Heart left ventricle (tissue), 16 donors: Measurements from ENCODE around the gene PKP1. TPM values are rescaled to one million over a fixed set of nuclear protein-coding genes. Genes with fewer than 3 reads are reported as not detected.

Source experiments
- ATAC-seq, 4 donors: fragments of 200-7000 bp; cut with Tn5 transposase; one replicate each; pipeline ENCODE4 v1.9.1; 2020 to 2022; ENCODE audit warnings: moderate library complexity in 4 of 4, mild to moderate bottlenecking in 3 of 4, moderate number of reproducible peaks in 1 of 4
- DNase-seq, 5 donors: peaks; one replicate each; pipeline ENCODE4 v3.0.0-alpha.2; 2020
- H3K27ac ChIP-seq, 12 donors: fragments of 200-600 bp; sonication (generic) in 4 of 12; one replicate each; pipeline versions ENCODE4 v1.5.0 to v1.8.0; 2016 to 2022; ENCODE audit warnings: mild to moderate bottlenecking in 2 of 12
- H3K27me3 ChIP-seq, 9 donors: fragments of 200-600 bp; sonication (generic) in 2 of 9; one replicate each; pipeline versions ENCODE4 v1.5.1 to v1.8.0; 2016 to 2022; ENCODE audit warnings: mild to moderate bottlenecking in 3 of 9
- H3K36me3 ChIP-seq, 9 donors: fragments of 200-600 bp; sonication (generic) in 2 of 9; one replicate each; pipeline versions ENCODE4 v1.5.0 to v1.8.0; 2018 to 2022; ENCODE audit warnings: mild to moderate bottlenecking in 2 of 9
- H3K4me1 ChIP-seq, 12 donors: fragments of 200-600 bp; sonication (generic) in 4 of 12; one replicate each; pipeline versions ENCODE4 v1.5.0 to v1.8.0; 2016 to 2022; ENCODE audit warnings: mild to moderate bottlenecking in 3 of 12
- H3K4me3 ChIP-seq, 12 donors: fragments of 200-600 bp; sonication (generic) in 4 of 12; one replicate each; pipeline versions ENCODE4 v1.5.0 to v1.8.0; 2017 to 2022; ENCODE audit warnings: mild to moderate bottlenecking in 9 of 12, moderate library complexity in 4 of 12
- H3K9me3 ChIP-seq, 12 donors: fragments of 200-600 bp; sonication (generic) in 4 of 12; one replicate each; pipeline versions ENCODE4 v1.5.0 to v1.8.0; 2016 to 2022; ENCODE audit warnings: mild to moderate bottlenecking in 1 of 12
- CTCF ChIP-seq, 12 donors: fragments of 200-600 bp; sonication (generic) in 4 of 12; IDR thresholded peaks; one replicate each; pipeline versions ENCODE4 v1.5.0 to v1.8.0; 2018 to 2022; ENCODE audit warnings: antibody characterized with exemption in 12 of 12, mild to moderate bottlenecking in 5 of 12
- POLR2A ChIP-seq, 2 donors: fragments of 450-650 bp; IDR thresholded peaks; one replicate each; pipeline ENCODE4 v1.6.1; 2017; ENCODE audit warnings: antibody characterized with exemption in 2 of 2, mild to moderate bottlenecking in 2 of 2, moderate library complexity in 2 of 2
- WGBS, 4 donors: extraction: QIAGEN DNeasy Blood & Tissue Kit in 2 of 4; methylation state at CpG; one replicate each; pipeline versions ENCODE4 v1.1.5 to v1.1.7; 2013 to 2018; 5-methylcytosine and 5-hydroxymethylcytosine counted together
- intact Hi-C, 10 donors: fragments of 100-400 bp; cut with DNase I; formaldehyde crosslinking; loops; one replicate each; pipeline versions ENCODE4 v1.11.1 to v1.14.2; 2022
- polyA plus RNA-seq, 2 donors: library from polyadenylated mRNA; stranded (reverse); fragments of 200-250 nt; gene quantifications; one replicate each; pipeline ENCODE4 v1.2.3, GENCODE V29; 2013
- total RNA-seq, 9 donors: library from RNA; depleted of rRNA in 2 of 9; stranded (reverse); fragments of >200 nt in 2 of 9; fragmentation: NEBNext Ultra II Directional in 3 of 9; extraction: Animal tissue kit (Norgen Biotek cat#: 25700) in 3 of 9; gene quantifications; one replicate each; pipeline versions ENCODE4 v1.1.0 to v1.2.4, GENCODE V29; 2016 to 2023
- donor health status: ischemic (EF 13 %, LVEDD 7.1; RV severe dilation, severe dysfunction).
- donor health status: healthy with polysubstance abuse.
- donor health status: DM: no; HTN: yes; CAD: no.
- donor health status: DM: no; HTN: no; CAD: no.
- donor health status: ischemic (EF 25% LVEDD 6.9; RV normal size, moderate dysfunction).
- donor health status: ischemic (EF 25% LVEDD 5.7; RV mildly dilated, moderate dysfunction).
- donor health status: healthy.
- donor health status: DM: yes; HTN: yes; CAD: no.
- donor health status: ischemic (EF 35%, LVEDD 5.7; RV mildly dilated, moderate dysfunction).
- donor health status: nonischemic (EF 11% LVEDD 7.7; RV severe dilation, severe dysfunction).
- donor health status: DM: yes; HTN: yes; CAD: no.
- donor health status: PGD.
- donor health status: ischemic (EF 29% LVEDD 5.4; RV normal size, mild dysfunction).
- donor health status: nonischemic (EF 23%, LVEDD 6.1; RV moderate dilation, normal function).

PKP1 gene
- total and polyA plus RNA-seq, 11 donors, result 0.09 to 1.6 (median 0.32) TPM; not detected in 3

GRCh38 chr1:201359031-201359872, 75.9 kb downstream of the PKP1 start:
- Histone ChIP-seq H3K36me3 (peaks cover 0 to 58% (median 42%) of the 10 kb centered on the region in 9 donors), H3K27ac (peak overlapping the region in 7 of 12 donors; percentile 29 to 69 (median 46)), H3K9me3 (no peaks in the 10 kb centered on the region), H3K4me3 (no peak overlapping the region), H3K27me3 (no peaks in the 10 kb centered on the region), H3K4me1 (peaks cover 0 to 19% (median 6%) of the 10 kb centered on the region in 12 donors)
- WGBS, 4 donors, result 66 to 74% (median 70%) methylated on average over 18 of the region's 18 CpGs
- peak in 2 of 5 donors; percentile 25 to 61 for DNase-seq
- TF ChIP-seq CTCF (IDR thresholded peaks at IDR 0.05), result no peak
- TF ChIP-seq POLR2A (IDR thresholded peaks at IDR 0.05), result no peak
- ATAC-seq, result no peak
- intact Hi-C loops, result loop anchor here in 1 of 10 donors (5.0 kb wide), 1 partner anchor 53 kb away; no protein-coding TSS in a partner anchor

GRCh38 chr1:201359873-201360210, 76.5 kb downstream of the PKP1 start:
- no peaks in the 10 kb centered on the region for H3K9me3 ChIP-seq
- no peak overlapping the region for H3K4me3 ChIP-seq
- H3K27ac ChIP-seq, result peak overlapping the region in 3 of 12 donors; percentile 34 to 69 (median 60)
- H3K36me3 ChIP-seq, result peaks cover 0 to 64% (median 48%) of the 10 kb centered on the region in 9 donors
- H3K4me1 ChIP-seq, result peaks cover 0 to 22% (median 4%) of the 10 kb centered on the region in 12 donors
- H3K27me3 ChIP-seq, result no peaks in the 10 kb centered on the region
- DNase-seq (peak in 2 of 5 donors; percentile 17 to 18), ATAC-seq (no peak)
- TF ChIP-seq POLR2A (IDR thresholded peaks at IDR 0.05), result no peak
- TF ChIP-seq CTCF (IDR thresholded peaks at IDR 0.05), result no peak
- WGBS, 4 donors, result 57 to 93% (median 80%) methylated on average over 1 to 2 of the region's 2 CpGs
- intact Hi-C loops, result loop anchor here in 6 of 10 donors (2.0 to 5.0 kb wide), 3 partner anchors 52 to 108 kb away; no protein-coding TSS in a partner anchor

GRCh38 chr1:201360486-201360885, 77.2 kb downstream of the PKP1 start:
- TF ChIP-seq CTCF (IDR thresholded peaks at IDR 0.05) (no peak), POLR2A (IDR thresholded peaks at IDR 0.05) (no peak)
- ATAC-seq, result no peak
- peaks cover 0 to 70% (median 53%) of the 10 kb centered on the region in 9 donors for H3K36me3 ChIP-seq
- H3K27me3 ChIP-seq, result no peaks in the 10 kb centered on the region
- H3K4me3 ChIP-seq, result no peak overlapping the region
- WGBS, 4 donors, result 75 to 85% (median 79%) methylated on average over 6 to 7 of the region's 7 CpGs
- H3K4me1 ChIP-seq, result peaks cover 0 to 22% (median 3%) of the 10 kb centered on the region in 12 donors
- intact Hi-C loops, result loop anchor here in 6 of 10 donors (2.0 to 5.0 kb wide), 2 partner anchors 106 to 108 kb away; no protein-coding TSS in a partner anchor
- DNase-seq, result peak in 2 of 5 donors; percentile 24 to 28
- no peaks in the 10 kb centered on the region for H3K9me3 ChIP-seq
- peak overlapping the region in 3 of 12 donors; percentile 25 to 48 (median 34) for H3K27ac ChIP-seq
